Vagina (tissue), 2 donors: ENCODE results near the gene MCRS1.

ENCODE experiments used
- CTCF ChIP-seq, 3 experiments: fragments of 450-650 bp in 2 of 3; fragments of 200-600 bp in 1 of 3; sonication (generic) in 1 of 3; IDR thresholded peaks; one replicate each; pipeline ENCODE4 v1.5.1; 2017 to 2019; ENCODE audit warnings: antibody characterized with exemption in 3 of 3, mild to moderate bottlenecking in 2 of 3, moderate library complexity in 2 of 3
- POLR2AphosphoS5 ChIP-seq, 2 donors: sonication (generic); formaldehyde crosslinking; IDR thresholded peaks; one replicate each; pipeline ENCODE4 v1.9.0; 2017; ENCODE audit warnings: antibody characterized with exemption in 2 of 2, mild to moderate bottlenecking in 2 of 2, low read depth in 1 of 2; ENCODE audit not compliant: insufficient read depth in 1 of 2

DNA sequence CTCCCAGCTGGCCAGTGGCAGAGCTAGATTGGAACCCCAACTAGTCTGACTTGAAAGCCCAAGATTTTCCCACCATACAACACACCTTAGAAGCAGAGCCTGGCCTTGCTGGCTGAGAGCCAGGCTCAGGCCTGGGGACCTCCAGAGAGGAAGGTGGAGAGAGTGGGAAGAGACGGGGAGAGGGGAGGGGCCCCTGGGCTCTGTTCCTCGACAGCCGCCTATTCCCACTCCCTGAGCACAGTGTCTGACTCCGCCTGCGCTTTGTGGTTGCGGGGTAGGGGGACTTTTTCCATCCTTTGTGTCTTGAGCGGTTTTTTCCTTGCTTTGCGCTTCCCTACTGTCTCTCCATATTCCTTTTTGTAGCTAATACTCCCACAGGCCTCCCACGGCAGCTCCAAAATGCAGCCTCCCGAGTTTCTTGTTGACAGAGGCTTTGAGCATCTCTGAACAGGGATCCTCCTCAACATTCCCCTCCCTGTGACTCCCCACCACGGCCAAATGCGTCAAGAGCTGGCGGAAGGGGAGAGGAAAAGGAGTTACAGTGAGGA is 33.1 kb downstream of the MCRS1 start:
- no peak for TF ChIP-seq CTCF (IDR thresholded peaks at IDR 0.05)
- no peak for TF ChIP-seq POLR2AphosphoS5 (IDR thresholded peaks at IDR 0.05; ENCODE audit: insufficient read depth in 1 of 2, low read depth in 1 of 2)
